Stimulated activated effector memory CD8-positive, alpha-beta T cell treated with anti-CD3 and anti-CD28 coated beads, Interleukin-12 subunit alpha, Interleukin-12 subunit beta, amount 100 ng/mL, for 72 hours (primary cell): ENCODE measurements around the gene C10orf120.

Experiments
- ATAC-seq: fragments of 150-1000 bp; cut with Tn5 transposase; 2 replicates; pipeline ENCODE4 v1.10.0; 2021
- DNase-seq, 2 donors: peaks; one replicate each; pipeline ENCODE4 v3.0.0; 2021 to 2022; ENCODE audit warnings: low spot score in 2 of 2
- H3K27ac Mint-ChIP-seq: one replicate; pipeline ENCODE4 v1.8.0; 2022; ENCODE audit warnings: mild to moderate bottlenecking, mixed read lengths
- H3K36me3 Mint-ChIP-seq: one replicate; pipeline ENCODE4 v1.8.0; 2022; ENCODE audit warnings: mild to moderate bottlenecking, mixed read lengths
- H3K4me1 Mint-ChIP-seq: one replicate; pipeline ENCODE4 v1.8.0; 2022; ENCODE audit warnings: mixed read lengths
- H3K4me3 Mint-ChIP-seq: one replicate; pipeline ENCODE4 v1.8.0; 2022; ENCODE audit warnings: mild to moderate bottlenecking, mixed read lengths
- H3K9me3 Mint-ChIP-seq: one replicate; pipeline ENCODE4 v1.8.0; 2022; ENCODE audit warnings: mixed read lengths

C10orf120 gene

GRCh38 chr10:122675278-122675677 is 24.4 kb downstream of the C10orf120 start:
- Mint-ChIP-seq H3K9me3 (no peaks in the 10 kb centered on the region), H3K36me3 (no peaks in the 10 kb centered on the region), H3K4me1 (no peaks in the 10 kb centered on the region), H3K4me3 (no peak overlapping the region), H3K27ac (no peak overlapping the region)
- no peak for ATAC-seq
- no peak for DNase-seq

- no peak overlapping the region for H3K4me3 Mint-ChIP-seq
- no peak overlapping the region for H3K27ac Mint-ChIP-seq
- H3K9me3 Mint-ChIP-seq, result no peaks in the 10 kb centered on the region
- no peaks in the 10 kb centered on the region for H3K36me3 Mint-ChIP-seq
- no peaks in the 10 kb centered on the region for H3K4me1 Mint-ChIP-seq
- DNase-seq (no peak), ATAC-seq (no peak)
Measured at GRCh38 chr10:122674781-122675180, 24.9 kb downstream of the C10orf120 start.

GRCh38 chr10:122673731-122674130 is 25.9 kb downstream of the C10orf120 start:
- Mint-ChIP-seq H3K27ac (no peak overlapping the region), H3K9me3 (no peaks in the 10 kb centered on the region), H3K36me3 (no peaks in the 10 kb centered on the region), H3K4me3 (no peak overlapping the region), H3K4me1 (no peaks in the 10 kb centered on the region)
- DNase-seq (no peak), ATAC-seq (no peak)

- Mint-ChIP-seq H3K4me3 (no peak overlapping the region), H3K9me3 (no peaks in the 10 kb centered on the region), H3K27ac (no peak overlapping the region), H3K4me1 (no peaks in the 10 kb centered on the region), H3K36me3 (no peaks in the 10 kb centered on the region)
- DNase-seq, result no peak
- ATAC-seq, result no peak
Measured at GRCh38 chr10:122673269-122673668, 26.4 kb downstream of the C10orf120 start.

- ATAC-seq, result peak; percentile 9
- no peak overlapping the region for H3K27ac Mint-ChIP-seq
- H3K4me3 Mint-ChIP-seq, result no peak overlapping the region
- no peaks in the 10 kb centered on the region for H3K4me1 Mint-ChIP-seq
- no peaks in the 10 kb centered on the region for H3K36me3 Mint-ChIP-seq
- DNase-seq, result no peak
- no peaks in the 10 kb centered on the region for H3K9me3 Mint-ChIP-seq
Measured at GRCh38 chr10:122672655-122673054, 27.0 kb downstream of the C10orf120 start.

- no peaks in the 10 kb centered on the region for H3K36me3 Mint-ChIP-seq
- ATAC-seq, result no peak
- no peak for DNase-seq
- H3K4me3 Mint-ChIP-seq, result no peak overlapping the region
- H3K4me1 Mint-ChIP-seq, result no peaks in the 10 kb centered on the region
- no peak overlapping the region for H3K27ac Mint-ChIP-seq
- no peaks in the 10 kb centered on the region for H3K9me3 Mint-ChIP-seq
Measured at GRCh38 chr10:122671355-122671754, 28.3 kb downstream of the C10orf120 start.

- H3K4me1 Mint-ChIP-seq, result no peaks in the 10 kb centered on the region
- no peak overlapping the region for H3K4me3 Mint-ChIP-seq
- DNase-seq (no peak), ATAC-seq (no peak)
- H3K9me3 Mint-ChIP-seq, result no peaks in the 10 kb centered on the region
- H3K27ac Mint-ChIP-seq, result no peak overlapping the region
- H3K36me3 Mint-ChIP-seq, result no peaks in the 10 kb centered on the region
Measured at GRCh38 chr10:122669842-122670241, 29.8 kb downstream of the C10orf120 start.

- Mint-ChIP-seq H3K4me3 (no peak overlapping the region), H3K9me3 (no peaks in the 10 kb centered on the region), H3K4me1 (no peaks in the 10 kb centered on the region), H3K27ac (no peak overlapping the region), H3K36me3 (no peaks in the 10 kb centered on the region)
- DNase-seq, result no peak
- no peak for ATAC-seq
Measured at GRCh38 chr10:122669045-122669444, 30.6 kb downstream of the C10orf120 start.

- Mint-ChIP-seq H3K27ac (no peak overlapping the region), H3K9me3 (no peaks in the 10 kb centered on the region), H3K4me3 (no peak overlapping the region), H3K4me1 (no peaks in the 10 kb centered on the region), H3K36me3 (no peaks in the 10 kb centered on the region)
- DNase-seq (no peak), ATAC-seq (no peak)
Measured at GRCh38 chr10:122665946-122666345, 33.7 kb downstream of the C10orf120 start.

- ATAC-seq (no peak), DNase-seq (no peak)
- Mint-ChIP-seq H3K4me3 (no peak overlapping the region), H3K27ac (no peak overlapping the region), H3K4me1 (no peaks in the 10 kb centered on the region), H3K9me3 (no peaks in the 10 kb centered on the region), H3K36me3 (no peaks in the 10 kb centered on the region)
Measured at GRCh38 chr10:122665329-122665860, 34.3 kb downstream of the C10orf120 start.

GRCh38 chr10:122664501-122664900 is 35.1 kb downstream of the C10orf120 start:
- Mint-ChIP-seq H3K4me1 (no peaks in the 10 kb centered on the region), H3K36me3 (no peaks in the 10 kb centered on the region)
- ATAC-seq, result peak; percentile 14

GRCh38 chr10:122663516-122664130 is 36.0 kb downstream of the C10orf120 start:
- Mint-ChIP-seq H3K36me3 (no peaks in the 10 kb centered on the region), H3K9me3 (no peaks in the 10 kb centered on the region), H3K27ac (no peak overlapping the region), H3K4me1 (no peaks in the 10 kb centered on the region), H3K4me3 (no peak overlapping the region)
- no peak for DNase-seq
- ATAC-seq, result no peak

More at GRCh38 chr10:122664501-122664900, 35.1 kb downstream of the C10orf120 start:
- H3K27ac Mint-ChIP-seq, result no peak overlapping the region
- DNase-seq, result no peak
- H3K9me3 Mint-ChIP-seq, result no peaks in the 10 kb centered on the region
- no peak overlapping the region for H3K4me3 Mint-ChIP-seq

- Mint-ChIP-seq H3K4me1 (no peaks in the 10 kb centered on the region), H3K4me3 (no peak overlapping the region), H3K27ac (no peak overlapping the region), H3K36me3 (no peaks in the 10 kb centered on the region), H3K9me3 (no peaks in the 10 kb centered on the region)
- ATAC-seq (no peak), DNase-seq (no peak)
Measured at GRCh38 chr10:122662231-122662630, 37.4 kb downstream of the C10orf120 start.

- DNase-seq (no peak), ATAC-seq (no peak)
- Mint-ChIP-seq H3K36me3 (no peaks in the 10 kb centered on the region), H3K4me3 (no peak overlapping the region), H3K4me1 (no peaks in the 10 kb centered on the region), H3K9me3 (no peaks in the 10 kb centered on the region), H3K27ac (no peak overlapping the region)
Measured at GRCh38 chr10:122660696-122661095, 39.0 kb downstream of the C10orf120 start.

- no peak overlapping the region for H3K27ac Mint-ChIP-seq
- ATAC-seq, result no peak
- H3K9me3 Mint-ChIP-seq, result no peaks in the 10 kb centered on the region
- no peak for DNase-seq
- H3K36me3 Mint-ChIP-seq, result no peaks in the 10 kb centered on the region
- H3K4me1 Mint-ChIP-seq, result no peaks in the 10 kb centered on the region
- H3K4me3 Mint-ChIP-seq, result no peak overlapping the region
Measured at GRCh38 chr10:122659651-122660050, 40.0 kb downstream of the C10orf120 start.

GRCh38 chr10:122659126-122659525 is 40.5 kb downstream of the C10orf120 start:
- no peak for DNase-seq
- no peaks in the 10 kb centered on the region for H3K9me3 Mint-ChIP-seq
- no peak overlapping the region for H3K4me3 Mint-ChIP-seq
- H3K4me1 Mint-ChIP-seq, result no peaks in the 10 kb centered on the region
- H3K27ac Mint-ChIP-seq, result no peak overlapping the region
- H3K36me3 Mint-ChIP-seq, result no peaks in the 10 kb centered on the region
- no peak for ATAC-seq
